H9 (cell line): Measurements from ENCODE around the gene CNBD2. TPM values are rescaled to one million over a fixed set of nuclear protein-coding genes. Genes with fewer than 3 reads are reported as not detected.

Source experiments
- DNase-seq: peaks from one replicate; pipeline ENCODE4 v3.0.0-alpha.2; 2017
- H2AFZ ChIP-seq: one replicate; pipeline ENCODE4 v1.6.1; 2013; ENCODE audit warnings: mild to moderate bottlenecking, low read length, control low read depth, moderate library complexity
- H2AK5ac ChIP-seq: 2 replicates; pipeline ENCODE4 v1.6.1; 2013; ENCODE audit warnings: low read length, control low read depth, mixed read lengths; ENCODE audit not compliant: insufficient read length
- H2BK120ac ChIP-seq: one replicate; pipeline ENCODE4 v1.6.1; 2013; ENCODE audit warnings: low read depth, mild to moderate bottlenecking, low read length, control low read depth, inconsistent platforms; ENCODE audit not compliant: poor library complexity, severe bottlenecking
- H2BK12ac ChIP-seq: 2 replicates; pipeline ENCODE4 v1.6.1; 2013; ENCODE audit warnings: low read length, control low read depth, mixed read lengths, low read depth; ENCODE audit not compliant: insufficient read length
- H2BK15ac ChIP-seq: 2 replicates; pipeline ENCODE4 v1.6.1; 2013; ENCODE audit warnings: low read depth, low read length, control low read depth
- H2BK20ac ChIP-seq: one replicate; pipeline ENCODE4 v1.6.1; 2013; ENCODE audit warnings: low read depth, mild to moderate bottlenecking, low read length, control low read depth, inconsistent platforms; ENCODE audit not compliant: poor library complexity, severe bottlenecking
- H2BK5ac ChIP-seq: 2 replicates; pipeline ENCODE4 v1.6.1; 2013; ENCODE audit warnings: low read length, control low read depth, mixed read lengths; ENCODE audit not compliant: insufficient read length
- H3K14ac ChIP-seq: 2 replicates; pipeline ENCODE4 v1.6.1; 2013; ENCODE audit warnings: low read length, control low read depth; ENCODE audit not compliant: insufficient read depth
- H3K18ac ChIP-seq: 2 replicates; pipeline ENCODE4 v1.6.1; 2013; ENCODE audit warnings: low read depth, mild to moderate bottlenecking, mixed read lengths, low read length, control low read depth; ENCODE audit not compliant: insufficient read length
- H3K23ac ChIP-seq: 2 replicates; pipeline ENCODE4 v1.6.1; 2013; ENCODE audit warnings: low read length, control low read depth, mixed read lengths, low read depth; ENCODE audit not compliant: insufficient read length
- H3K23me2 ChIP-seq: 2 replicates; pipeline ENCODE4 v1.6.1; 2013; ENCODE audit warnings: low read depth, mild to moderate bottlenecking, mixed read lengths, low read length, control low read depth; ENCODE audit not compliant: insufficient read length, poor library complexity, severe bottlenecking
- H3K27ac ChIP-seq: 2 replicates; pipeline ENCODE4 v1.5.1; 2013; ENCODE audit warnings: low read length, control low read depth, mixed read lengths, low read depth; ENCODE audit not compliant: insufficient read length
- H3K27me3 ChIP-seq: 2 replicates; pipeline ENCODE4 v1.6.1; 2013; ENCODE audit warnings: low read length, control low read depth, inconsistent platforms; ENCODE audit not compliant: insufficient read depth
- H3K4ac ChIP-seq: 2 replicates; pipeline ENCODE4 v1.6.1; 2013; ENCODE audit warnings: low read depth, mild to moderate bottlenecking, control low read depth, inconsistent platforms, low read length, moderate library complexity
- H3K4me1 ChIP-seq: 2 replicates; pipeline ENCODE4 v1.6.1; 2013; ENCODE audit warnings: low read length, control low read depth, inconsistent platforms; ENCODE audit not compliant: insufficient read depth
- H3K4me2 ChIP-seq: 2 replicates; pipeline ENCODE4 v1.6.1; 2013; ENCODE audit warnings: low read length, control low read depth, mixed read lengths; ENCODE audit not compliant: insufficient read length, insufficient read depth
- H3K56ac ChIP-seq: 2 replicates; pipeline ENCODE4 v1.6.1; 2013; ENCODE audit warnings: low read depth, mild to moderate bottlenecking, mixed read lengths, low read length, control low read depth; ENCODE audit not compliant: insufficient read length
- H3K79me1 ChIP-seq: 2 replicates; pipeline ENCODE4 v1.6.1; 2013; ENCODE audit warnings: low read depth, mild to moderate bottlenecking, moderate library complexity, low read length, control low read depth, inconsistent platforms; ENCODE audit not compliant: insufficient read depth, poor library complexity, severe bottlenecking
- H3K79me2 ChIP-seq: 2 replicates; pipeline ENCODE4 v1.6.1; 2013; ENCODE audit warnings: low read length, control low read depth, inconsistent platforms; ENCODE audit not compliant: insufficient read depth
- H3K9ac ChIP-seq: 2 replicates; pipeline ENCODE4 v1.6.1; 2013; ENCODE audit warnings: low read length, control low read depth, mixed read lengths; ENCODE audit not compliant: insufficient read length; ENCODE audit errors: extremely low read depth
- H3K9me3 ChIP-seq: one replicate; pipeline ENCODE4 v1.6.1; 2013; ENCODE audit warnings: low read depth, low read length, inconsistent platforms; ENCODE audit not compliant: control insufficient read depth
- H3T11ph ChIP-seq: one replicate; pipeline ENCODE4 v1.6.1; 2013; ENCODE audit warnings: mild to moderate bottlenecking, low read length, control low read depth, inconsistent platforms
- H4K20me1 ChIP-seq: one replicate; pipeline ENCODE4 v1.6.1; 2013; ENCODE audit not compliant: control insufficient read depth, insufficient read length, insufficient read depth
- H4K5ac ChIP-seq: 2 replicates; pipeline ENCODE4 v1.6.1; 2013; ENCODE audit warnings: low read depth, mild to moderate bottlenecking, mixed read lengths, low read length, control low read depth; ENCODE audit not compliant: insufficient read length
- H4K8ac ChIP-seq: replicated peaks from 2 replicates; pipeline ENCODE4 v1.6.1; 2013; ENCODE audit warnings: low read length, control low read depth, mixed read lengths, low read depth; ENCODE audit not compliant: insufficient read length
- H4K91ac ChIP-seq: 2 replicates; pipeline ENCODE4 v1.6.1; 2013; ENCODE audit warnings: low read depth, mild to moderate bottlenecking, moderate library complexity, mixed read lengths, low read length, control low read depth; ENCODE audit not compliant: insufficient read length
- H3K27ac Mint-ChIP-seq, 3 experiments: 2 replicates in 2 of 3; 3 replicates in 1 of 3; pipeline ENCODE4 v1.8.0; 2020 to 2021; ENCODE audit warnings: mixed read lengths in 3 of 3, mild to moderate bottlenecking in 1 of 3, moderate library complexity in 1 of 3
- H3K27me3 Mint-ChIP-seq: 2 replicates; pipeline ENCODE4 v1.8.0; 2021; ENCODE audit warnings: low read depth, mild to moderate bottlenecking, moderate library complexity, mixed read lengths
- H3K36me3 Mint-ChIP-seq, 3 experiments: 2 replicates in 2 of 3; 3 replicates in 1 of 3; pipeline ENCODE4 v1.8.0; 2020 to 2021; ENCODE audit warnings: low read depth in 3 of 3, mixed read lengths in 3 of 3; ENCODE audit not compliant: insufficient read depth in 1 of 3
- H3K4me1 Mint-ChIP-seq, 2 experiments: 2 replicates each; pipeline ENCODE4 v1.8.0; 2020; ENCODE audit warnings: mixed read lengths in 2 of 2
- H3K4me3 Mint-ChIP-seq, 2 experiments: 2 replicates in 1 of 2; 3 replicates in 1 of 2; pipeline ENCODE4 v1.8.0; 2020 to 2021; ENCODE audit warnings: mild to moderate bottlenecking in 2 of 2, mixed read lengths in 2 of 2, moderate library complexity in 1 of 2
- H3K9me3 Mint-ChIP-seq, 2 experiments: 2 replicates in 1 of 2; 3 replicates in 1 of 2; pipeline ENCODE4 v1.8.0; 2020; ENCODE audit warnings: mild to moderate bottlenecking in 2 of 2, mixed read lengths in 2 of 2, moderate library complexity in 1 of 2
- WGBS: extraction: QIAGEN DNeasy Blood & Tissue Kit; methylation state at CpG from one replicate; pipeline ENCODE4 v1.1.7; 2013; ENCODE audit warnings: missing lambda C conversion rate, low lambda C conversion rate, mixed read lengths; ENCODE audit not compliant: insufficient read length; ENCODE audit errors: extremely low coverage; 5-methylcytosine and 5-hydroxymethylcytosine counted together
- total RNA-seq: library from RNA; stranded (reverse); gene quantifications from 2 replicates; pipeline ENCODE4 v1.2.1, GENCODE V29; 2021
- TF ChIP-seq, protein P1 (sequence below): fragments of 200-600 bp; sonication (generic); conservative IDR thresholded peaks from 3 replicates; pipeline ENCODE4 v1.8.0; 2021; ENCODE audit warnings: antibody characterized with exemption, mild to moderate bottlenecking

CNBD2 gene
- total RNA-seq, 1 experiment from 2014 or later, result 3.1 TPM

DNA sequence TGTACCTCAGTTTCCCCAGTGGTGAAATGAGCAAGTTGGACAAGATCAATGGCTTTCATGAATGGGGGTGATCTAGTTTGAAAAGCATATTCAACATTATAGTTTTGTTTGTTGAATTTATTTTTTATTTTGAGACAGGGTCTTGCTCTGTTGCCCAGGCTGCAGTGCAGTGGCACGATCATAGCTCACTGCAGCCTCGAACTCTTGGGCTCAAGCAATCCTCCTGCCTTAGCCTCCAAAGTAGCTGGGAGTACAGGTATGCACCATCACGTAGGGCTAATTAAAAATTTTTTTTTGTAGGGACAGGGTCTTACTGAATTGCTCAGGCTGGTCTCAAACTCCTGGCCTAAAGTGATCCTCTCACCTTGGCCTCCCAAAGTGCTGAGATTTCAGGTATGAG, 63.4 kb downstream of the CNBD2 start:
- Mint-ChIP-seq H3K36me3 (no peaks in the 10 kb centered on the region), H3K9me3 (no peaks in the 10 kb centered on the region), H3K27me3 (peaks cover 3% of the 10 kb centered on the region), H3K4me3 (no peak overlapping the region), H3K4me1 (no peaks in the 10 kb centered on the region), H3K27ac (no peak overlapping the region)
- no peak overlapping the region for H3K4me2 ChIP-seq
- H4K8ac ChIP-seq, result no peak overlapping the region
- no peak for DNase-seq
- no peaks in the 10 kb centered on the region for H4K20me1 ChIP-seq
- no peak overlapping the region for H3K14ac ChIP-seq
- no peak overlapping the region for H2AFZ ChIP-seq
- no peak overlapping the region for H3K9ac ChIP-seq
- H2BK12ac ChIP-seq, result no peak overlapping the region
- H3K56ac ChIP-seq, result no peak overlapping the region
- no peak overlapping the region for H4K91ac ChIP-seq
- H3K27me3 ChIP-seq, result no peaks in the 10 kb centered on the region
- no peaks in the 10 kb centered on the region for H3K9me3 ChIP-seq
- H2BK120ac ChIP-seq, result no peak overlapping the region
- no peak overlapping the region for H2AK5ac ChIP-seq
- H4K5ac ChIP-seq, result no peak overlapping the region
- H3K79me1 ChIP-seq, result no peaks in the 10 kb centered on the region
- TF ChIP-seq, protein P1, sequence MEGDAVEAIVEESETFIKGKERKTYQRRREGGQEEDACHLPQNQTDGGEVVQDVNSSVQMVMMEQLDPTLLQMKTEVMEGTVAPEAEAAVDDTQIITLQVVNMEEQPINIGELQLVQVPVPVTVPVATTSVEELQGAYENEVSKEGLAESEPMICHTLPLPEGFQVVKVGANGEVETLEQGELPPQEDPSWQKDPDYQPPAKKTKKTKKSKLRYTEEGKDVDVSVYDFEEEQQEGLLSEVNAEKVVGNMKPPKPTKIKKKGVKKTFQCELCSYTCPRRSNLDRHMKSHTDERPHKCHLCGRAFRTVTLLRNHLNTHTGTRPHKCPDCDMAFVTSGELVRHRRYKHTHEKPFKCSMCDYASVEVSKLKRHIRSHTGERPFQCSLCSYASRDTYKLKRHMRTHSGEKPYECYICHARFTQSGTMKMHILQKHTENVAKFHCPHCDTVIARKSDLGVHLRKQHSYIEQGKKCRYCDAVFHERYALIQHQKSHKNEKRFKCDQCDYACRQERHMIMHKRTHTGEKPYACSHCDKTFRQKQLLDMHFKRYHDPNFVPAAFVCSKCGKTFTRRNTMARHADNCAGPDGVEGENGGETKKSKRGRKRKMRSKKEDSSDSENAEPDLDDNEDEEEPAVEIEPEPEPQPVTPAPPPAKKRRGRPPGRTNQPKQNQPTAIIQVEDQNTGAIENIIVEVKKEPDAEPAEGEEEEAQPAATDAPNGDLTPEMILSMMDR, result no peak
- H3K18ac ChIP-seq, result no peak overlapping the region
- H3K27ac ChIP-seq, result no peak overlapping the region
- no peak overlapping the region for H2BK20ac ChIP-seq
- no peaks in the 10 kb centered on the region for H3K79me2 ChIP-seq
- H3K23ac ChIP-seq, result no peak overlapping the region
- no peak overlapping the region for H3T11ph ChIP-seq
- H2BK5ac ChIP-seq, result no peak overlapping the region
- H3K4ac ChIP-seq, result no peak overlapping the region
- no peak overlapping the region for H2BK15ac ChIP-seq
- no peaks in the 10 kb centered on the region for H3K23me2 ChIP-seq
- WGBS, result no CpG with 5 or more reads among the region's 3 CpGs
- no peaks in the 10 kb centered on the region for H3K4me1 ChIP-seq
